Large intestine (tissue), 3 donors: ENCODE measurements around the gene SANBR. TPM values are rescaled to one million over a fixed set of nuclear protein-coding genes. Genes with fewer than 3 reads are reported as not detected.

Experiments used
- DNase-seq, 2 donors: peaks; one replicate each; pipeline versions ENCODE4 v3.0.0 to v3.0.0-alpha.2; 2013
- H3K27ac ChIP-seq: one replicate; pipeline ENCODE4 v1.5.1; 2013; ENCODE audit warnings: low read length
- H3K27me3 ChIP-seq: 2 replicates; pipeline ENCODE4 v1.6.1; 2013; ENCODE audit warnings: low read length; ENCODE audit not compliant: control insufficient read depth, insufficient read depth
- H3K36me3 ChIP-seq: 2 replicates; pipeline ENCODE4 v1.6.1; 2013; ENCODE audit warnings: low read length; ENCODE audit not compliant: control insufficient read depth, insufficient read depth
- H3K4me1 ChIP-seq: one replicate; pipeline ENCODE4 v1.6.1; 2013; ENCODE audit warnings: low read length; ENCODE audit not compliant: control insufficient read depth, insufficient read depth
- H3K4me3 ChIP-seq: one replicate; pipeline ENCODE4 v1.5.1; 2013; ENCODE audit warnings: low read length
- H3K9me3 ChIP-seq: one replicate; pipeline ENCODE4 v1.6.1; 2013; ENCODE audit warnings: mild to moderate bottlenecking, low read depth, low read length, moderate library complexity; ENCODE audit not compliant: control insufficient read depth
- WGBS: methylation state at CpG from one replicate; pipeline ENCODE4 v1.1.5; 2013; ENCODE audit warnings: low lambda C conversion rate; ENCODE audit not compliant: insufficient coverage; 5-methylcytosine and 5-hydroxymethylcytosine counted together
- polyA plus RNA-seq: library from polyadenylated mRNA; unstranded; fragments of 120-200 nt; gene quantifications from one replicate; pipeline ENCODE4 v1.2.1, GENCODE V29; 2013

SANBR gene
- polyA plus RNA-seq, 1 donor = 18.7 TPM

DNA sequence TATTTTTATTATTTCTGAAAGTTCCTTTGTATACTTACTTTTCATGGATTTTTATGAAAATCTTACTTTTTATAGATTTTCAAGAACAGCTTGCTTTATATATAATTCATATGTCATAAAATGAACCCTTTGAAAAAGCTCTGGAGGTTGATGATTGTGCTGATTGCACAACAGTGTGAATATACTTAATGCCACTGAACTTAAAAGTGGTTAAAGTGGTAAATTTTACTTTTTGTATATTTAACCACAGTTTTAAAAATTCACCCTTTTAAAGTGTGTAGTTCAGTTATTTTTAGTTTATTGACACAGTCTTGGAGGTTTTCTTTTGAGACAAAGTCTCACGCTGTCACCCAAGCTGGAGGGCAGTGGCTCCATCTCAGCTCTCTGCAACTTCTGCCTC is 8.4 kb downstream of the SANBR start:
- no CpG with 5 or more reads among the region's 1 CpG for WGBS
- Histone ChIP-seq H3K4me1 (no peaks in the 10 kb centered on the region), H3K27ac (no peak overlapping the region), H3K36me3 (peaks cover 30% of the 10 kb centered on the region), H3K4me3 (no peak overlapping the region), H3K9me3 (no peaks in the 10 kb centered on the region), H3K27me3 (no peaks in the 10 kb centered on the region)
- no peak for DNase-seq

DNA sequence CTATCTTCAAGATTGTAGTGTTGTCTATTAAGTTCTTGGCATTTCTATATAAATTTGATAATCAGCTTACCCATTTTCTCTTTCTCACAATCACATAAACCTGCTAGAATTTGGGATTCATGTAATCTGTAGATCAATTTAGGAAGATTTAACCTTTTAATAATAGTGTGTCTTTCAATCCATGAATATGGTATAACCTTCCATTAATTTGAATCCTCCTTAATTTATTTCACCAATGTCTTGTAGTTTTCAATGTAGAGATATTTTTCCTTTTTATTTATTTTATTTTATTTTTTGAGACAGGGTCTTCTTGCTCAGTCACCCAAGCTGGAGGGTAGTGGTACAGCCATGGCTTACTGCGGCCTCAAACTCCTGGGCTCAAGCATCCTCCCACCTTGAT is 20.2 kb downstream of the SANBR start:
- H3K4me3 ChIP-seq = no peak overlapping the region
- no peak overlapping the region for H3K27ac ChIP-seq
- H3K4me1 ChIP-seq = no peaks in the 10 kb centered on the region
- peaks cover 3% of the 10 kb centered on the region for H3K9me3 ChIP-seq
- no peaks in the 10 kb centered on the region for H3K27me3 ChIP-seq
- DNase-seq = no peak
- H3K36me3 ChIP-seq = peaks cover 18% of the 10 kb centered on the region
- WGBS = no CpG with 5 or more reads among the region's 1 CpG

DNA sequence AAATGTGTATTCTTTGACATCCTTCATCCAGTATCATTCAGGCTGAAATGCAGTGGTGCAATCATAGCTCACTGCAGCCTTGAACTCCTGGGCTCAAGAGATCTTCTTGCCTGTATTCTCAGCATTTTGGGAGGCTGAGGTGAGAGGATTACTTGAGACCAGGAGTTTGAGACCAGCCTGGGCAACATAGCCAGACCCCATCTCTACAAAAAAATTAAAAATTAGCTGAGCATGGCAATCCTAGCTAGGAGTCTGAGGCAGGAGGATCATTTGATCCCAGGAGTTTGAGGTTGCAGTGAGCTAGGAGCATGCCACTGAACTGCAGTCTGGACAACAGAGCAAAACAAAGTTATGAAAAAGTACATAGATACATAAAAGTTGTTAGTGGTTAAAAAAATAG is 24.1 kb downstream of the SANBR start:
- Histone ChIP-seq H3K4me3 (no peak overlapping the region), H3K27ac (no peak overlapping the region), H3K27me3 (no peaks in the 10 kb centered on the region), H3K36me3 (peaks cover 22% of the 10 kb centered on the region), H3K4me1 (no peaks in the 10 kb centered on the region), H3K9me3 (peaks cover 3% of the 10 kb centered on the region)
- DNase-seq = no peak

DNA sequence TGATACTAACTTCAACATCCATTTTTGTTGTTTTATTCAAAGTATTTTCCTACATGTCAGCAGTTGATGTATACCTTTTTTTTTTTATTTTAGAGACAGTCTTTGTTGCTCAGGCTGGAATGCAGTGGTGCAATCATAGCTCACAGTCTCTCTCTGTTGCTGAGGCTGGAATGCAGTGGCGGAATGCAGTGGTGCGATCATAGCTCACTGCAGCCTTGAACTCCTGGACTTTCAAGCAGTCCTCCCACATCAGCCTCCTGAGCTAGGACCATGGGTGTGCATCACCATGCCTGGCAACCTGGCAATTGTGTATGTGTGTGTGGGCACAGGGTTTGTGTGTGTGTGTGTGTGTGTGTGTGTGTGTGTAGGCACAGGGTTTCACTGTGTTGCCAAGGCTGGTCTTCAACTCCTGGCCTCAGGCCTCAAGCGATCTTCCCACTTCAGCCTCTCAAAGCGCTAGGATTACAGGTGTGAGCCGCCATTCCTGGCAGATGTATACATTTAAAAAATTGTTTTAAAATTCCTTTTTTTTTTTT is 24.8 kb downstream of the SANBR start:
- WGBS = no CpG with 5 or more reads among the region's 5 CpGs
- Histone ChIP-seq H3K9me3 (peaks cover 3% of the 10 kb centered on the region), H3K4me1 (no peaks in the 10 kb centered on the region), H3K27me3 (no peaks in the 10 kb centered on the region), H3K27ac (no peak overlapping the region), H3K36me3 (peaks cover 18% of the 10 kb centered on the region), H3K4me3 (no peak overlapping the region)
- no peak for DNase-seq

DNA sequence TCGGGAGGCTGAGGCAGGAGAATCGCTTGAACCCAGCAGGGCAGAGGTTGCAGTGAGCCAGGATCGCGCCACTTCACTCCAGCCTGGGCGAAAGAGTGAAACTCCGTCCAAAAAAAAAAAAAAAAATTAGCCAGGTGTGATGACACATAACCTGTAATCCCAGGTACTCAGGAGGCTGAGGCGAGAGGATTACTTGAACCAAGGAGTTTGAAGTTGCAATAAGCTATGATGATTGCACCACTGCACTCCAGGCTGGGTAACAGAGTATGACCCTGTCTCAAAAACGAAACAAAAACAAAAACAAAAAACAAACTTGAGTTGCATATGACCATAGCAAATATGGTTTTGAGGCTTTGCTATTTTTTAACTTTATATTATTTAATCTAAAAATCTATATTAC is 25.8 kb downstream of the SANBR start:
- H3K27me3 ChIP-seq = no peaks in the 10 kb centered on the region
- H3K36me3 ChIP-seq = peaks cover 18% of the 10 kb centered on the region
- 100% methylated on average over 1 of the region's 8 CpGs for whole genome bisulfite sequencing
- no peaks in the 10 kb centered on the region for H3K4me1 ChIP-seq
- no peaks in the 10 kb centered on the region for H3K9me3 ChIP-seq
- DNase-seq = no peak
- no peak overlapping the region for H3K27ac ChIP-seq
- H3K4me3 ChIP-seq = no peak overlapping the region

DNA sequence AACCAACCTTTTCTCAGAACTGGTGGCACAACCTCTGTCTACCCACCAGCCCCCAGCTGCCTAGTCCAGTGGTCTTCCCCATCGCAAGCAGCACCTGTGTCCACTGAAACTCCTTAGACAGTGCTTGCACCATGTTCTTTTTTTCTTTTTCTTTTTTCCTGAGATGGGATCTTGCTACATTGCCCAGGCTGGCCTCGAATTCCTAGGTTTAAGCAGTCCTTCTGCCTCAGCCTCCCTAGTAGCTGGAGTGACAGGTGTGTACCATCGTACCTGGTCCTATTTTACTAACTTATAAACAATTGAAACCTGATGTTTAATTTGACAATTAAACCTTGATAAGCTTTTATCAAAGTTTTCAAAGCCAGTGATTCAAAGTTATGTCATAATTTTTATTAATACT is 30.8 kb downstream of the SANBR start:
- Histone ChIP-seq H3K4me3 (no peak overlapping the region), H3K4me1 (no peaks in the 10 kb centered on the region), H3K27me3 (no peaks in the 10 kb centered on the region), H3K9me3 (no peaks in the 10 kb centered on the region), H3K27ac (no peak overlapping the region), H3K36me3 (peaks cover 3% of the 10 kb centered on the region)
- 100% methylated on average over 1 of the region's 3 CpGs for WGBS
- no peak for DNase-seq

DNA sequence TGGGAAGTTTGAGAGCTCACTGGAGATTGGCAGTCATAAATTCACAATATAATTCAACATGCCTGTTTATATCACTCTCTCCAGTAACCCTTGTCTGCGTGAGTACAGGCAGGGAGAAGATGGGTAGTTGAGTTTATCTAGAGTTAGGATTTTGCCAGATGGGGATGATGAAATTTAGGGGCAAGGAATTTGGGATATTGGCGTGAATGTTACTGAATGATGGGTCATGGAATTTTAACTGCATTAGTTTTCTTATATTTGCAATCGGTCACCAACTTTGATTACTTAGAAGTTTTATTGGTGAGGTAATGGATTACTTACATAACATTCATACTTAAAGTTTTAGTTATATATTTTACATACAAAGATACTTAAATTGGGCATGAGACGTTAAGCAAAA is 35.1 kb downstream of the SANBR start:
- Histone ChIP-seq H3K4me1 (no peaks in the 10 kb centered on the region), H3K9me3 (no peaks in the 10 kb centered on the region), H3K27ac (no peak overlapping the region), H3K4me3 (no peak overlapping the region), H3K27me3 (no peaks in the 10 kb centered on the region), H3K36me3 (peaks cover 9% of the 10 kb centered on the region)
- DNase-seq = no peak
- 79% methylated on average over 2 of the region's 4 CpGs for WGBS

DNA sequence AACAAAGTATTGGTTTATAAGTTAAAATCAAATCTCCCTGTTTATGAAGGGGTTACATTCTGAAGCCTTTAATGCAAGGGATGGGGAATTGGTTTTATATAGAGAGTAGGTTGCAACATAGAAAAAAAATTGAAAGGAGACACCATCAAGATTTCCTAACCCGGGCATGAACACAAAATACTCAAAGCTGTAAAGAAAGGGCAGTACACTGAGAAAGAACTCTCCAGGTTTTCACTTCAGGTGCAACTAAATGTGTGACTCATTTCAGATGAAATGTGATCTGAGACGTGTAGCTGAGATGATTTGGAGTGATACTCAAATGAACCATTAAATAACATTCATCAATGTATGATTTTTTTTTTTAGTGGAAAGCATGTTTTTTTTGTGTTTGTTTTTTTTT is 43.6 kb downstream of the SANBR start:
- 100% methylated on average over 2 of the region's 2 CpGs for WGBS
- H3K27me3 ChIP-seq = no peaks in the 10 kb centered on the region
- no peak overlapping the region for H3K4me3 ChIP-seq
- DNase-seq = no peak
- H3K4me1 ChIP-seq = no peaks in the 10 kb centered on the region
- peaks cover 10% of the 10 kb centered on the region for H3K36me3 ChIP-seq
- no peak overlapping the region for H3K27ac ChIP-seq
- no peaks in the 10 kb centered on the region for H3K9me3 ChIP-seq

DNA sequence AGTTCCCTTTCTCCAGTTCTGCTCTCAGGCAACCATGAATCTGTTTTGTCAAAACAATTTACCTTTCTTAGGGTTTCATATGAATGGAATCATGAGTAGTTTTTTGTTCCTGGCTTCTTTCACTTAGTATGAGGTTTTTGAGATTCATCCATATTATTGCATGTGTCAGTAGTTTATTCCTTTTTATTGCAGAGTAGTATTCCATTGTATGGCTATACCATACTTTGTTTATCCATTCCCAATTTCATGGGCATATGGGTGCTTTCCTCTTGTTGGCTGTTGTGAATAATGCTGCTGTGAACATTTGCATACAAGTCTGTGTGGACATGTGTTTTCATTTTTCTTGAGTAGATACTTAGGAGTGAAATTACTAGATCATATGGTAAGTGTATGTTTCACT is 46.0 kb downstream of the SANBR start:
- Histone ChIP-seq H3K36me3 (peaks cover 10% of the 10 kb centered on the region), H3K27ac (no peak overlapping the region), H3K4me1 (no peaks in the 10 kb centered on the region), H3K9me3 (no peaks in the 10 kb centered on the region), H3K4me3 (no peak overlapping the region), H3K27me3 (no peaks in the 10 kb centered on the region)
- no peak for DNase-seq

DNA sequence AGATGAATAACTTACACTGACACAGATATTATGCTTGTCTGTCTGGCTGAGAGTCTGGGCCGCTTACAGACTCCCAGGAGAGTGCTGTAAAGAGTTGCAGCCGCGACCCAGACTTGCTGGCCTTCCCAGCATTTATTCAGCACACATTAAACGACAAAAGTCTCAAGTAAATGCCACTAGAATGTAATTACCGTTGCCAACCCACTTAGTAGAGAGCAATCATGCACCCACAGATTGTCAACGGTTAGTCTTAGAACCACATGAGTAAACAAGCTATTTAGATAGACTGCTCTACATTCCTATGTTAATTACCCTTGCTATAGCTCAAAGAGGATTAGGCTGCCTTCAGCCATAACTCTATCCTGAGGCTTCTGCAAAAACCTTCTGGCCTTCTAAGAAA is 48.5 kb downstream of the SANBR start:
- no peaks in the 10 kb centered on the region for H3K4me1 ChIP-seq
- no peaks in the 10 kb centered on the region for H3K9me3 ChIP-seq
- no peak overlapping the region for H3K4me3 ChIP-seq
- no peaks in the 10 kb centered on the region for H3K27me3 ChIP-seq
- no peak overlapping the region for H3K27ac ChIP-seq
- WGBS = 80% methylated on average over 1 of the region's 6 CpGs
- no peak for DNase-seq
- H3K36me3 ChIP-seq = peaks cover 20% of the 10 kb centered on the region
